Measurements from ENCODE around the gene RRP12.

The RRP12 gene

GRCh38 chr10:97314671-97315070 lies 86.5 kb downstream of the RRP12 start:
- H4K20me1 ChIP-seq (ENCODE audit: insufficient read depth, low read length, poor library complexity, severe bottlenecking): no peaks in the 10 kb centered on the region
- H3K4me3 ChIP-seq (ENCODE audit: low read length, poor library complexity, severe bottlenecking): no peak overlapping the region
- no peaks in the 10 kb centered on the region for H3K9me3 ChIP-seq (ENCODE audit: insufficient read depth, low read depth, low read length)
- H3K9ac ChIP-seq (ENCODE audit: low read depth, low read length, poor library complexity, severe bottlenecking): no peak overlapping the region
- H3K79me2 ChIP-seq (ENCODE audit: insufficient read depth, low read length): no peaks in the 10 kb centered on the region
- no peaks in the 10 kb centered on the region for H3K9me2 ChIP-seq (replicated peaks; ENCODE audit: low read depth, low read length)
- H3K4me2 ChIP-seq (ENCODE audit: low read depth, low read length, poor library complexity, severe bottlenecking): no peak overlapping the region
- TF ChIP-seq CTCF (conservative IDR thresholded peaks at IDR 0.05; ENCODE audit: low read length) (no peak), EZH2phosphoT487 (IDR thresholded peaks at IDR 0.05; ENCODE audit: borderline replicate concordance) (no peak)
- H2AFZ ChIP-seq (ENCODE audit: low read length): no peak overlapping the region
- H3K4me1 ChIP-seq (ENCODE audit: insufficient read depth, low read length, poor library complexity, severe bottlenecking): no peaks in the 10 kb centered on the region
- H3K27me3 ChIP-seq (ENCODE audit: insufficient read depth, low read length, poor library complexity, severe bottlenecking): no peaks in the 10 kb centered on the region
- H3F3A ChIP-seq (ENCODE audit: low read depth): no peaks in the 10 kb centered on the region
- H3K36me3 ChIP-seq (ENCODE audit: insufficient read depth, low read length): no peaks in the 10 kb centered on the region

DNA sequence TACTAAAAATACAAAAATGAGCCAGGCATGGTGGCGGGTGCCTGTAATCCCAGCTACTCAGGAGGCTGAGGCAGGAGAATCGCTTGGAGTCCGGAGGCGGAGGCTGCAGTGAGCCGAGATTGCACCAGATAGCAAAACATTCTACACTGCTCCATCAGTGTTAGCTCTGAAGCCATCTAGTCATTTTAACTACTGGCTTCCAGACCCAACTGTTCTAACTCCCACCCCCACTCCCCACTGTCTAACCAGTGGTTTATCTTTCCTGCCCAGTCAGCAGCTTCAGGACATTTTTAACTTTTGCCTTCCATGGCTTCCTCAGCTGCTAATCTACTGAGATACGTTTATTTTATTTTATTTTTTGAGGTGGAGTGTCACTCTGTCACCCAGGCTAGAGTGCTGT lies 88.2 kb downstream of the RRP12 start:
- H2AFZ ChIP-seq (ENCODE audit: low read length): no peak overlapping the region
- no peaks in the 10 kb centered on the region for H3F3A ChIP-seq (ENCODE audit: low read depth)
- H3K79me2 ChIP-seq (ENCODE audit: insufficient read depth, low read length): no peaks in the 10 kb centered on the region
- no peaks in the 10 kb centered on the region for H3K9me3 ChIP-seq (ENCODE audit: insufficient read depth, low read depth, low read length)
- H3K4me1 ChIP-seq (ENCODE audit: insufficient read depth, low read length, poor library complexity, severe bottlenecking): no peaks in the 10 kb centered on the region
- H3K4me2 ChIP-seq (ENCODE audit: low read depth, low read length, poor library complexity, severe bottlenecking): no peak overlapping the region
- no peaks in the 10 kb centered on the region for H3K27me3 ChIP-seq (ENCODE audit: insufficient read depth, low read length, poor library complexity, severe bottlenecking)
- no peak overlapping the region for H3K4me3 ChIP-seq (ENCODE audit: low read length, poor library complexity, severe bottlenecking)
- H3K36me3 ChIP-seq (ENCODE audit: insufficient read depth, low read length): no peaks in the 10 kb centered on the region
- no peaks in the 10 kb centered on the region for H3K9me2 ChIP-seq (replicated peaks; ENCODE audit: low read depth, low read length)
- no peak overlapping the region for H3K9ac ChIP-seq (ENCODE audit: low read depth, low read length, poor library complexity, severe bottlenecking)
- no peaks in the 10 kb centered on the region for H4K20me1 ChIP-seq (ENCODE audit: insufficient read depth, low read length, poor library complexity, severe bottlenecking)
- TF ChIP-seq CTCF (conservative IDR thresholded peaks at IDR 0.05; ENCODE audit: low read length): no peak
- TF ChIP-seq EZH2phosphoT487 (IDR thresholded peaks at IDR 0.05; ENCODE audit: borderline replicate concordance): no peak

GRCh38 chr10:97311111-97311626 lies 90.0 kb downstream of the RRP12 start:
- Histone ChIP-seq H3K27me3 (ENCODE audit: insufficient read depth, low read length, poor library complexity, severe bottlenecking) (no peaks in the 10 kb centered on the region), H3K36me3 (ENCODE audit: insufficient read depth, low read length) (no peaks in the 10 kb centered on the region), H3K4me3 (ENCODE audit: low read length, poor library complexity, severe bottlenecking) (no peak overlapping the region), H4K20me1 (ENCODE audit: insufficient read depth, low read length, poor library complexity, severe bottlenecking) (no peaks in the 10 kb centered on the region), H3K4me1 (ENCODE audit: insufficient read depth, low read length, poor library complexity, severe bottlenecking) (no peaks in the 10 kb centered on the region), H3F3A (ENCODE audit: low read depth) (no peaks in the 10 kb centered on the region), H3K9me2 (replicated peaks; ENCODE audit: low read depth, low read length) (no peaks in the 10 kb centered on the region), H3K9me3 (ENCODE audit: insufficient read depth, low read depth, low read length) (no peaks in the 10 kb centered on the region), H3K4me2 (ENCODE audit: low read depth, low read length, poor library complexity, severe bottlenecking) (no peak overlapping the region), H3K79me2 (ENCODE audit: insufficient read depth, low read length) (no peaks in the 10 kb centered on the region), H3K9ac (ENCODE audit: low read depth, low read length, poor library complexity, severe bottlenecking) (no peak overlapping the region), H2AFZ (ENCODE audit: low read length) (no peak overlapping the region)
- TF ChIP-seq EZH2phosphoT487 (IDR thresholded peaks at IDR 0.05; ENCODE audit: borderline replicate concordance) (no peak), CTCF (conservative IDR thresholded peaks at IDR 0.05; ENCODE audit: low read length) (no peak)
